Osteocyte (in vitro differentiated cells): ENCODE measurements around the gene RAD23B. TPM values are rescaled to one million over a fixed set of nuclear protein-coding genes. Genes with fewer than 3 reads are reported as not detected.
A peak's percentile ranks its signal among the peaks of the same experiment; 100 is the strongest.

Experiments used
- DNase-seq: peaks from one replicate; pipeline ENCODE4 v3.0.0; 2021; ENCODE audit warnings: mixed read lengths; ENCODE audit not compliant: unreplicated experiment; ENCODE audit errors: extremely low spot score
- H3K27ac Mint-ChIP-seq: one replicate; pipeline ENCODE4 v1.8.0; 2021; ENCODE audit warnings: mild to moderate bottlenecking, mixed read lengths; ENCODE audit not compliant: unreplicated experiment
- H3K27me3 Mint-ChIP-seq: one replicate; pipeline ENCODE4 v1.8.0; 2021; ENCODE audit warnings: mixed read lengths; ENCODE audit not compliant: unreplicated experiment
- H3K36me3 Mint-ChIP-seq: one replicate; pipeline ENCODE4 v1.8.0; 2021; ENCODE audit warnings: mixed read lengths; ENCODE audit not compliant: unreplicated experiment
- H3K4me1 Mint-ChIP-seq: one replicate; pipeline ENCODE4 v1.8.0; 2021; ENCODE audit warnings: mixed read lengths; ENCODE audit not compliant: unreplicated experiment
- H3K4me3 Mint-ChIP-seq: one replicate; pipeline ENCODE4 v1.8.0; 2021; ENCODE audit warnings: mild to moderate bottlenecking, moderate library complexity, mixed read lengths; ENCODE audit not compliant: unreplicated experiment
- H3K9me3 Mint-ChIP-seq: one replicate; pipeline ENCODE4 v1.8.0; 2021; ENCODE audit warnings: mixed read lengths; ENCODE audit not compliant: unreplicated experiment
- CTCF ChIP-seq: fragments of 200-600 bp; sonication (generic); IDR thresholded peaks from 2 replicates; pipeline ENCODE4 v1.5.0; 2021; ENCODE audit warnings: antibody characterized with exemption, mild to moderate bottlenecking, moderate library complexity
- total RNA-seq: library from RNA; stranded (reverse); gene quantifications from 2 replicates; pipeline ENCODE4 v1.2.1, GENCODE V29; 2021

RAD23B gene
- total RNA-seq, 1 donor from 2014 or later: 125 TPM

GRCh38 chr9:107274096-107274495 lies 9.0 kb upstream of the RAD23B start:
- H3K4me3 Mint-ChIP-seq: no peak overlapping the region
- H3K36me3 Mint-ChIP-seq: no peaks in the 10 kb centered on the region
- H3K27me3 Mint-ChIP-seq: no peaks in the 10 kb centered on the region
- H3K27ac Mint-ChIP-seq: peak overlapping the region; percentile 91
- TF ChIP-seq CTCF: no peak
- DNase-seq: no peak
- no peaks in the 10 kb centered on the region for H3K9me3 Mint-ChIP-seq
- H3K4me1 Mint-ChIP-seq: peaks cover 54% of the 10 kb centered on the region

GRCh38 chr9:107274953-107275422 lies 8.1 kb upstream of the RAD23B start:
- TF ChIP-seq CTCF: no peak
- peaks cover 48% of the 10 kb centered on the region for H3K4me1 Mint-ChIP-seq

GRCh38 chr9:107275530-107275929 lies 7.5 kb upstream of the RAD23B start:
- Mint-ChIP-seq H3K27me3 (no peaks in the 10 kb centered on the region), H3K36me3 (no peaks in the 10 kb centered on the region), H3K9me3 (no peaks in the 10 kb centered on the region), H3K4me1 (peaks cover 44% of the 10 kb centered on the region), H3K27ac (peak overlapping the region; percentile 91), H3K4me3 (no peak overlapping the region)
- no peak for TF ChIP-seq CTCF
- no peak for DNase-seq

More at GRCh38 chr9:107274953-107275422, 8.1 kb upstream of the RAD23B start:
- peak overlapping the region; percentile 91 for H3K27ac Mint-ChIP-seq
- H3K27me3 Mint-ChIP-seq: no peaks in the 10 kb centered on the region
- DNase-seq: no peak
- H3K4me3 Mint-ChIP-seq: peak overlapping the region; percentile 34
- no peaks in the 10 kb centered on the region for H3K36me3 Mint-ChIP-seq
- no peaks in the 10 kb centered on the region for H3K9me3 Mint-ChIP-seq

GRCh38 chr9:107276966-107277710 lies 5.9 kb upstream of the RAD23B start:
- H3K4me1 Mint-ChIP-seq: peaks cover 50% of the 10 kb centered on the region
- peak overlapping the region; percentile 48 for H3K27ac Mint-ChIP-seq
- no peak for DNase-seq
- no peak overlapping the region for H3K4me3 Mint-ChIP-seq
- H3K27me3 Mint-ChIP-seq: no peaks in the 10 kb centered on the region
- no peaks in the 10 kb centered on the region for H3K36me3 Mint-ChIP-seq
- no peaks in the 10 kb centered on the region for H3K9me3 Mint-ChIP-seq
- no peak for TF ChIP-seq CTCF

- Mint-ChIP-seq H3K4me1 (peaks cover 51% of the 10 kb centered on the region), H3K27ac (no peak overlapping the region), H3K4me3 (no peak overlapping the region), H3K27me3 (no peaks in the 10 kb centered on the region), H3K36me3 (no peaks in the 10 kb centered on the region), H3K9me3 (no peaks in the 10 kb centered on the region)
- no peak for TF ChIP-seq CTCF
- no peak for DNase-seq
Observed at GRCh38 chr9:107277801-107278200, 5.3 kb upstream of the RAD23B start.
